ENCODE data around the gene SLC38A6. TPM values are rescaled to one million over a fixed set of nuclear protein-coding genes. Genes with fewer than 3 reads are reported as not detected.

The SLC38A6 gene
- total and polyA plus RNA-seq, 9 of the 15 experiments (the other 6 are each of a cell fraction or from before 2014, with no cell fraction given): 9.8 to 40.3 (median 17.6) TPM

DNA sequence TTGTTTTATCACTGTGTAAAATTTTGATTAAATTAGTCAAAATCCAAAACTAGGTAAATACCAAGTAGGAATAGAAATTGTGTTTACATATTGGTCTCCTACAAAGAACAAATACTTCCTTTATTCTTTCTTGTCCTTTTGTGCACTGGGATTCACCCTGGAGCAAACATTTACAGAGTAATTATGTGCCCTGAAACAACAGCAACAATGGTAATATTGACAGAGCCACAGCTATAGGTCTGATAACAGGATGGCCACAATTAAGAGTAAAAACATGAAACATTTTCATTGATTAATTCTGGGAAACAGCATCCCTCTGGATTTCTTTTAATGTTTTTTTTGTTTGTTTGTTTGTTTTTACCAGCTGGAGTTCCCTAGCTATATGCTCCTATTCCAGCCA lies 61.2 kb downstream of the SLC38A6 start:
- ChIA-PET CTCF (ENCODE audit: low intra/inter-chr PET ratio) (no interaction called here), POLR2A (no interaction called here)
- H3K27ac ChIP-seq (ENCODE audit: extremely low read depth, low read depth, low read length): no peak overlapping the region
- no peaks in the 10 kb centered on the region for H3K27me3 ChIP-seq (ENCODE audit: control insufficient read depth in 2 of 2, insufficient read depth in 2 of 2, low read length in 2 of 2)
- H4K20me1 ChIP-seq (replicated peaks; ENCODE audit: control insufficient read depth, insufficient read depth, low read length): no peaks in the 10 kb centered on the region
- no peak overlapping the region for H3K9ac ChIP-seq (ENCODE audit: insufficient read depth in 1 of 2, low read depth in 2 of 2, low read length in 2 of 2)
- H3K4me2 ChIP-seq (ENCODE audit: insufficient read depth, low read length): no peak overlapping the region
- FAIRE-seq: no peak
- no peaks in the 10 kb centered on the region for H3K9me1 ChIP-seq (ENCODE audit: control insufficient read depth, insufficient read depth, low read length)
- no peaks in the 10 kb centered on the region for H3K79me2 ChIP-seq (ENCODE audit: control insufficient read depth, insufficient read depth, low read length)
- BruUV-seq (replicated peaks): no TSS peak
- DNase-seq (ENCODE audit: extremely low read depth in 1 of 4, low spot score in 3 of 4): no peak
- intact Hi-C loops (cut with micrococcal nuclease): no loop called here
- in situ Hi-C loops (cut with MboI): no loop called here
- H3K9me3 ChIP-seq (replicated peaks; ENCODE audit: control insufficient read depth, insufficient read depth, low read depth, low read length): no peaks in the 10 kb centered on the region
- H3K4me1 ChIP-seq (replicated peaks in 1 of 2; ENCODE audit: control insufficient read depth in 2 of 2, insufficient read depth in 2 of 2, low read length in 2 of 2): no peaks in the 10 kb centered on the region; a peak in 1 of 5 replicates
- peaks cover 2% of the 10 kb centered on the region; the same call in 1 of the 3 replicates for H3K36me3 ChIP-seq (ENCODE audit: control insufficient read depth, insufficient read depth, low read length)
- H2AFZ ChIP-seq (ENCODE audit: low read depth, low read length): no peak overlapping the region
- ATAC-seq: no peak
- no peak overlapping the region for H3K4me3 ChIP-seq
- TF ChIP-seq E2F8 (IDR thresholded peaks at IDR 0.05; ENCODE audit: low read depth, partially characterized antibody) (no peak), ZNF695 (CRISPR knock-in tag; IDR thresholded peaks at IDR 0.05) (no peak), ZNF639 (CRISPR knock-in tag; conservative IDR thresholded peaks at IDR 0.05 in 1 of 2, IDR thresholded peaks at IDR 0.05 in 1 of 2) (no peak), ZNF134 (CRISPR knock-in tag; conservative IDR thresholded peaks at IDR 0.05) (no peak), ZC3H8 (IDR thresholded peaks at IDR 0.05) (no peak), CSDE1 (IDR thresholded peaks at IDR 0.05) (no peak), ID3 (CRISPR knock-in tag; IDR thresholded peaks at IDR 0.05) (no peak), ID3 (tag; IDR thresholded peaks at IDR 0.05) (no peak), ZNF121 (CRISPR knock-in tag; conservative IDR thresholded peaks at IDR 0.05) (no peak), CBX3 (IDR thresholded peaks at IDR 0.05; ENCODE audit: borderline replicate concordance in 1 of 2, low read length in 2 of 2) (no peak)

Measured in K562 (cell line).